ENCODE data around the gene HMCN2.

HMCN2 gene

DNA sequence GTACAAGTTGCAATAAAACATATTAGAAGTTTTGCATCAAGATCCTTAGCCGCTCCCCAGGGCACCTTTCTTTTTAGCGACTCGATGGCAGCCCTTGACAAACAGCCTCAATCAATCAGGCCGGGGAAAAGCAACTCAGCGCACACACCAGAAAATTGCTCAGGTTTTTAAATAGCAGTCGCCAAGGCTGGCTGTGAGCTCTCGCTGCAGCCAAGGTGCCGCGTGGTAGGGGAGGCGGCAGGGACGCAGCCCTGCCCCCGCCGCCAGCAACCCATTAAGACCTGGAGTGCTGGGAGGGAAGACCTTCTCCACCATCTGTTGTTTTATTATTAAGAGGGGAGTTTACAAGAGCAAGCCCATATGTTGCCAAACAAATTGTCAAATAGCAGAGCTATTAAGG, 201.8 kb downstream of the HMCN2 start:
- Histone ChIP-seq H3K4me1 (ENCODE audit: low read length) (peaks cover 9% of the 10 kb centered on the region), H2AFZ (ENCODE audit: low read depth, low read length) (no peak overlapping the region), H4K20me1 (ENCODE audit: insufficient read depth, low read length) (no peaks in the 10 kb centered on the region), H3K27me3 (ENCODE audit: low read depth, low read length) (peaks cover 6% of the 10 kb centered on the region; the same call in 1 of the 2 replicates), H3K4me3 (ENCODE audit: low read length) (no peak overlapping the region), H3K27ac (ENCODE audit: low read length) (no peak overlapping the region), H3K9me3 (ENCODE audit: insufficient read depth, low read length) (no peaks in the 10 kb centered on the region), H3K9ac (ENCODE audit: low read length) (no peak overlapping the region), H3K79me2 (ENCODE audit: low read length) (no peaks in the 10 kb centered on the region), H3K36me3 (replicated peaks; ENCODE audit: low read depth, low read length) (no peaks in the 10 kb centered on the region), H3K4me2 (ENCODE audit: low read length) (no peak overlapping the region)
- TF ChIP-seq, protein P1, sequence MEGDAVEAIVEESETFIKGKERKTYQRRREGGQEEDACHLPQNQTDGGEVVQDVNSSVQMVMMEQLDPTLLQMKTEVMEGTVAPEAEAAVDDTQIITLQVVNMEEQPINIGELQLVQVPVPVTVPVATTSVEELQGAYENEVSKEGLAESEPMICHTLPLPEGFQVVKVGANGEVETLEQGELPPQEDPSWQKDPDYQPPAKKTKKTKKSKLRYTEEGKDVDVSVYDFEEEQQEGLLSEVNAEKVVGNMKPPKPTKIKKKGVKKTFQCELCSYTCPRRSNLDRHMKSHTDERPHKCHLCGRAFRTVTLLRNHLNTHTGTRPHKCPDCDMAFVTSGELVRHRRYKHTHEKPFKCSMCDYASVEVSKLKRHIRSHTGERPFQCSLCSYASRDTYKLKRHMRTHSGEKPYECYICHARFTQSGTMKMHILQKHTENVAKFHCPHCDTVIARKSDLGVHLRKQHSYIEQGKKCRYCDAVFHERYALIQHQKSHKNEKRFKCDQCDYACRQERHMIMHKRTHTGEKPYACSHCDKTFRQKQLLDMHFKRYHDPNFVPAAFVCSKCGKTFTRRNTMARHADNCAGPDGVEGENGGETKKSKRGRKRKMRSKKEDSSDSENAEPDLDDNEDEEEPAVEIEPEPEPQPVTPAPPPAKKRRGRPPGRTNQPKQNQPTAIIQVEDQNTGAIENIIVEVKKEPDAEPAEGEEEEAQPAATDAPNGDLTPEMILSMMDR (IDR thresholded peaks at IDR 0.05; ENCODE audit: low read depth, low read length): no peak
- no peak for TF ChIP-seq EZH2phosphoT487 (IDR thresholded peaks at IDR 0.05; ENCODE audit: low read depth)

DNA sequence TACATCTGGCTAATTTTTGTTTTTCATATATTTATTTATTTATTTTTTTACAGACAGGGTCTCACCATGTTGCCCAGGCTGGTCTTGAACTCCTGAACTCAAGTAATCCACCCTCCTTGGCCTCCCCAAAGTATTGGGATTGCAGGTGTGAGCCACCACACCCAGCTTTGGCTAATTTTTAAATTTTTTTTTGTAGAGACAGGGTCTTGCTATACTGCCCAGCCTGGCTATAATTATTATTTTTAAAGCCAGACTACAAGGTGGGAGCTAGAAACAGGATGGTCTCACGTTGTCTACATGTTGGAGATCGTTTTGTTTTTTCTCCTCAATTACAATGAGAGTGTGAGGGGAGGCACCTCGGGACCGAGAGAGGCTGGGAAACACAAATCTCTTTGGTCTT, 203.0 kb downstream of the HMCN2 start:
- H3K27me3 ChIP-seq (ENCODE audit: low read depth, low read length): peaks cover 6% of the 10 kb centered on the region; the same call in 1 of the 2 replicates
- H4K20me1 ChIP-seq (ENCODE audit: insufficient read depth, low read length): no peaks in the 10 kb centered on the region
- no peak for TF ChIP-seq EZH2phosphoT487 (IDR thresholded peaks at IDR 0.05; ENCODE audit: low read depth)
- TF ChIP-seq, protein P1 (IDR thresholded peaks at IDR 0.05; ENCODE audit: low read depth, low read length): no peak
- H3K4me3 ChIP-seq (ENCODE audit: low read length): no peak overlapping the region
- peaks cover 9% of the 10 kb centered on the region for H3K4me1 ChIP-seq (ENCODE audit: low read length)
- H3K9ac ChIP-seq (ENCODE audit: low read length): no peak overlapping the region
- H3K9me3 ChIP-seq (ENCODE audit: insufficient read depth, low read length): no peaks in the 10 kb centered on the region
- H3K27ac ChIP-seq (ENCODE audit: low read length): no peak overlapping the region
- H3K4me2 ChIP-seq (ENCODE audit: low read length): no peak overlapping the region
- H3K79me2 ChIP-seq (ENCODE audit: low read length): no peaks in the 10 kb centered on the region
- H2AFZ ChIP-seq (ENCODE audit: low read depth, low read length): no peak overlapping the region
- H3K36me3 ChIP-seq (replicated peaks; ENCODE audit: low read depth, low read length): no peaks in the 10 kb centered on the region

DNA sequence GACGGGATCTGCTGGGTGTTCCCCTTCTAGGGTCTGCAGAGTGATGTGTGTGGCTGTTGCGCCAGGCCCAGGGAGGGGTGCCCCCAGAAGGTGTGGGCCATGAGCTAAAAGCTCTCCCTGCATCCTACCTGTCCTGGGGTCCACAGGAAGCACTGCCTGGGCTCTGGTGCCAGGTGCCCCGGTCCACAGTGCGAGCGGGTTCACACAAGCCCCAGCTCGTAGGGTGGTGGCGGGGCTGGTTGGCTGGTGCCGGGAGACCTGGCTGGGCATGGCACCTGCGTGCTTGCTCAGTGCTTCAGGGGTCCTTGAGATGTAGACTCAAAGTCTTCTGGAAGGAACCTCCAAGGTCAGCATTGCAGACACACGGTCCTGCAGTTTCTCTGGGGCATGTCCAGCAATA, 204.7 kb downstream of the HMCN2 start:
- Histone ChIP-seq H3K27me3 (ENCODE audit: low read depth, low read length) (peaks cover 6% of the 10 kb centered on the region; the same call in 1 of the 2 replicates), H3K4me1 (ENCODE audit: low read length) (peaks cover 9% of the 10 kb centered on the region), H3K9me3 (ENCODE audit: insufficient read depth, low read length) (no peaks in the 10 kb centered on the region), H3K27ac (ENCODE audit: low read length) (no peak overlapping the region), H3K79me2 (ENCODE audit: low read length) (no peaks in the 10 kb centered on the region), H3K4me2 (ENCODE audit: low read length) (no peak overlapping the region), H3K36me3 (replicated peaks; ENCODE audit: low read depth, low read length) (no peaks in the 10 kb centered on the region), H3K9ac (ENCODE audit: low read length) (no peak overlapping the region), H3K4me3 (ENCODE audit: low read length) (no peak overlapping the region), H2AFZ (ENCODE audit: low read depth, low read length) (no peak overlapping the region), H4K20me1 (ENCODE audit: insufficient read depth, low read length) (no peaks in the 10 kb centered on the region)
- TF ChIP-seq, protein P1 (IDR thresholded peaks at IDR 0.05; ENCODE audit: low read depth, low read length): no peak
- TF ChIP-seq EZH2phosphoT487 (IDR thresholded peaks at IDR 0.05; ENCODE audit: low read depth): no peak

DNA sequence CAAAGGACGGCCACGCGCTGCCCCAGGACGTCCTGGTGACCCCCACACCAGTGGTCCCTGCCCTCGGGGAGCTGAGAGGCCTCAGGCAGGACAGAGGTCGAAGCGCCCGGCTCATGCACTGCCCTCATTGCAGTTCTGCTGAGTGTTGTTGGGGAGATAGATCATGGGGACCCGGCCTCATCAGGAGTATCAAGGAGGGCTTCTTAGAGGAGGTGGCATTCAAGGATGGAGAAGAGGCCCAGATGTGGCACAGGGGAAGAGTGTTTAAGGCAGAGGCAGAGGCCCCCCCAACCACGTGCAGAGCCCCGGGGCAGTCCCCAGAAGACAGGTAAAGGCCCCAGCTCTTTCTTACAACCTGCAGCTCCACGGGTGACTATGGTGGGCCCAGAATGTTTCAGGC, 205.4 kb downstream of the HMCN2 start:
- no peak overlapping the region for H3K4me3 ChIP-seq (ENCODE audit: low read length)
- TF ChIP-seq EZH2phosphoT487 (IDR thresholded peaks at IDR 0.05; ENCODE audit: low read depth): no peak
- TF ChIP-seq, protein P1 (IDR thresholded peaks at IDR 0.05; ENCODE audit: low read depth, low read length): no peak
- peaks cover 9% of the 10 kb centered on the region for H3K4me1 ChIP-seq (ENCODE audit: low read length)
- peaks cover 6% of the 10 kb centered on the region; the same call in 1 of the 2 replicates for H3K27me3 ChIP-seq (ENCODE audit: low read depth, low read length)
- no peak overlapping the region for H3K27ac ChIP-seq (ENCODE audit: low read length)
- H2AFZ ChIP-seq (ENCODE audit: low read depth, low read length): no peak overlapping the region
- no peak overlapping the region for H3K9ac ChIP-seq (ENCODE audit: low read length)
- no peaks in the 10 kb centered on the region for H4K20me1 ChIP-seq (ENCODE audit: insufficient read depth, low read length)
- no peak overlapping the region for H3K4me2 ChIP-seq (ENCODE audit: low read length)
- H3K9me3 ChIP-seq (ENCODE audit: insufficient read depth, low read length): no peaks in the 10 kb centered on the region
- no peaks in the 10 kb centered on the region for H3K36me3 ChIP-seq (replicated peaks; ENCODE audit: low read depth, low read length)
- no peaks in the 10 kb centered on the region for H3K79me2 ChIP-seq (ENCODE audit: low read length)

Data from OCI-LY3 (cell line).